Heart right ventricle (tissue), 16 donors: ENCODE measurements around the gene LHX6. TPM values are rescaled to one million over a fixed set of nuclear protein-coding genes. Genes with fewer than 3 reads are reported as not detected.
A peak's percentile ranks its signal among the peaks of the same experiment; 100 is the strongest.

ENCODE experiments used
- ATAC-seq, 8 donors: fragments of 200-7000 bp; cut with Tn5 transposase; one replicate each; pipeline ENCODE4 v1.9.1; 2020; ENCODE audit warnings: mild to moderate bottlenecking in 8 of 8, moderate library complexity in 8 of 8, moderate number of reproducible peaks in 1 of 8
- DNase-seq, 2 donors: peaks; one replicate each; pipeline ENCODE4 v3.0.0-alpha.2; 2020
- H3K27ac ChIP-seq, 10 donors: fragments of 200-600 bp; sonication (generic) in 2 of 10; one replicate each; pipeline versions ENCODE4 v1.5.0 to v1.8.0; 2020 to 2022; ENCODE audit warnings: mild to moderate bottlenecking in 3 of 10
- H3K27me3 ChIP-seq, 7 donors: fragments of 200-600 bp; one replicate each; pipeline ENCODE4 v1.8.0; 2021 to 2022; ENCODE audit warnings: mild to moderate bottlenecking in 2 of 7
- H3K36me3 ChIP-seq, 9 donors: fragments of 200-600 bp; sonication (generic) in 1 of 9; one replicate each; pipeline versions ENCODE4 v1.5.0 to v1.8.0; 2020 to 2022; ENCODE audit warnings: mild to moderate bottlenecking in 2 of 9
- H3K4me1 ChIP-seq, 9 donors: fragments of 200-600 bp; sonication (generic) in 1 of 9; one replicate each; pipeline versions ENCODE4 v1.5.0 to v1.8.0; 2020 to 2022; ENCODE audit warnings: mild to moderate bottlenecking in 4 of 9
- H3K4me3 ChIP-seq, 10 donors: fragments of 200-600 bp; sonication (generic) in 2 of 10; one replicate each; pipeline versions ENCODE4 v1.5.0 to v1.8.0; 2020 to 2022; ENCODE audit warnings: mild to moderate bottlenecking in 7 of 10, moderate library complexity in 2 of 10
- H3K9me3 ChIP-seq, 11 donors: fragments of 200-600 bp in 10 of 11; sonication (generic) in 2 of 11; one replicate each; pipeline versions ENCODE4 v1.5.0 to v1.8.0; 2013 to 2022; ENCODE audit warnings: mild to moderate bottlenecking in 2 of 11, control low read depth in 1 of 11, moderate library complexity in 1 of 11
- WGBS, 2 donors: extraction: QIAGEN DNeasy Blood & Tissue Kit; methylation state at CpG; one replicate each; pipeline ENCODE4 v1.1.7; 2013; ENCODE audit warnings: inconsistent platforms in 1 of 2; 5-methylcytosine and 5-hydroxymethylcytosine counted together
- intact Hi-C, 10 donors: fragments of 100-400 bp; cut with DNase I; formaldehyde crosslinking; loops; one replicate each; pipeline versions ENCODE4 v1.11.1 to v1.14.2; 2022
- polyA plus RNA-seq, 2 donors: library from polyadenylated mRNA; stranded (reverse); fragments of 200-250 nt; gene quantifications; one replicate each; pipeline ENCODE4 v1.2.3, GENCODE V29; 2013
- total RNA-seq, 10 donors: library from RNA; stranded (reverse); fragmentation: NEBNext Ultra II Directional in 3 of 10; extraction: Animal tissue kit (Norgen Biotek cat#: 25700) in 3 of 10; gene quantifications; one replicate each; pipeline versions ENCODE4 v1.2.1 to v1.2.4, GENCODE V29; 2021 to 2023
- TF ChIP-seq, protein P1 (sequence below), 9 donors: fragments of 200-600 bp; sonication (generic) in 2 of 9; IDR thresholded peaks; one replicate each; pipeline versions ENCODE4 v1.5.0 to v1.8.0; 2021 to 2022; ENCODE audit warnings: antibody characterized with exemption in 9 of 9, mild to moderate bottlenecking in 5 of 9, moderate library complexity in 1 of 9
- donor health status: Arrhythmogenic right ventricular cardiomyopathy.
- donor health status: ischemic (EF 13 %, LVEDD 7.1; RV severe dilation, severe dysfunction).
- donor health status: healthy with polysubstance abuse.
- donor health status: DM: no; HTN: yes; CAD: no.
- donor health status: DM: no; HTN: no; CAD: no.
- donor health status: ischemic (EF 25% LVEDD 6.9; RV normal size, moderate dysfunction).
- donor health status: ischemic (EF 25% LVEDD 5.7; RV mildly dilated, moderate dysfunction).
- donor health status: healthy.
- donor health status: DM: yes; HTN: yes; CAD: no.
- donor health status: Ischemic cardiomyopathy.
- donor health status: ischemic (EF 35%, LVEDD 5.7; RV mildly dilated, moderate dysfunction).
- donor health status: nonischemic (EF 11% LVEDD 7.7; RV severe dilation, severe dysfunction).
- donor health status: DM: yes; HTN: yes; CAD: no.
- donor health status: PGD.
- donor health status: ischemic (EF 29% LVEDD 5.4; RV normal size, mild dysfunction).
- donor health status: nonischemic (EF 23%, LVEDD 6.1; RV moderate dilation, normal function).

LHX6 gene
- total and polyA plus RNA-seq, 12 donors: 1.9 to 9.4 (median 5.9) TPM

DNA sequence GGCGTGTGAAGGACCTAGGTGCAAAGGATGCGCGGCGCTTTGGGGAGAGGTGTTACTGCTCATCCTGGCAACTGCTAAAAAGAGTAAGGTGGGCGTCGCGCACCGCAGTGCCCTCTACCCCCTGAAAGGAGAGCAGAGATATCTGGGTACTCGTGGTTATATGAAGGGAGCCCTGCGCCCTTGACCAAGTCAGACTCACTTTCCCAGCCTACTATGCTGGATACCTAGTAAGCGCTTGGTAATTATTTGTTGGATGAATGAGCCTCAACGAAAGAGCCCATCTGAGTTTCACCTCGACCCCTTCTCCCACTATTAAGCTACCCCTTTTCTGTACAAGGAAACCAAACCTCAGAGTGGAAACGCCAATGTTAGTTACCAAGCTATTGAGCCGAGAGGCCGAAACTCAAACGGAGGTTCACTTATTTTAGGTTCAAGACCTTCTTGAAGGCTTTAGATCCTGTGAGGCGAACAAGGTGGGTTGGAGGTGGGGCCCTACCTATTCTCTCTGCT, 8.0 kb downstream of the LHX6 start:
- TF ChIP-seq, protein P1, sequence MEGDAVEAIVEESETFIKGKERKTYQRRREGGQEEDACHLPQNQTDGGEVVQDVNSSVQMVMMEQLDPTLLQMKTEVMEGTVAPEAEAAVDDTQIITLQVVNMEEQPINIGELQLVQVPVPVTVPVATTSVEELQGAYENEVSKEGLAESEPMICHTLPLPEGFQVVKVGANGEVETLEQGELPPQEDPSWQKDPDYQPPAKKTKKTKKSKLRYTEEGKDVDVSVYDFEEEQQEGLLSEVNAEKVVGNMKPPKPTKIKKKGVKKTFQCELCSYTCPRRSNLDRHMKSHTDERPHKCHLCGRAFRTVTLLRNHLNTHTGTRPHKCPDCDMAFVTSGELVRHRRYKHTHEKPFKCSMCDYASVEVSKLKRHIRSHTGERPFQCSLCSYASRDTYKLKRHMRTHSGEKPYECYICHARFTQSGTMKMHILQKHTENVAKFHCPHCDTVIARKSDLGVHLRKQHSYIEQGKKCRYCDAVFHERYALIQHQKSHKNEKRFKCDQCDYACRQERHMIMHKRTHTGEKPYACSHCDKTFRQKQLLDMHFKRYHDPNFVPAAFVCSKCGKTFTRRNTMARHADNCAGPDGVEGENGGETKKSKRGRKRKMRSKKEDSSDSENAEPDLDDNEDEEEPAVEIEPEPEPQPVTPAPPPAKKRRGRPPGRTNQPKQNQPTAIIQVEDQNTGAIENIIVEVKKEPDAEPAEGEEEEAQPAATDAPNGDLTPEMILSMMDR (IDR thresholded peaks at IDR 0.05): no peak
- H3K4me3 ChIP-seq: peak overlapping the region in 1 of 10 donors; percentile 16
- DNase-seq: no peak
- no peak for ATAC-seq
- no peaks in the 10 kb centered on the region for H3K36me3 ChIP-seq
- no peaks in the 10 kb centered on the region for H3K9me3 ChIP-seq
- no peak overlapping the region for H3K27ac ChIP-seq
- H3K4me1 ChIP-seq: peaks cover 10 to 60% (median 31%) of the 10 kb centered on the region in 9 donors
- 32 to 42% methylated on average over 18 of the region's 18 CpGs for WGBS, 2 donors
- H3K27me3 ChIP-seq: peaks cover 16 to 100% (median 99%) of the 10 kb centered on the region in 7 donors
- intact Hi-C loops: loop anchor here in 1 of 10 donors (10.0 kb wide), 1 partner anchor 124 kb away; no protein-coding TSS in a partner anchor

DNA sequence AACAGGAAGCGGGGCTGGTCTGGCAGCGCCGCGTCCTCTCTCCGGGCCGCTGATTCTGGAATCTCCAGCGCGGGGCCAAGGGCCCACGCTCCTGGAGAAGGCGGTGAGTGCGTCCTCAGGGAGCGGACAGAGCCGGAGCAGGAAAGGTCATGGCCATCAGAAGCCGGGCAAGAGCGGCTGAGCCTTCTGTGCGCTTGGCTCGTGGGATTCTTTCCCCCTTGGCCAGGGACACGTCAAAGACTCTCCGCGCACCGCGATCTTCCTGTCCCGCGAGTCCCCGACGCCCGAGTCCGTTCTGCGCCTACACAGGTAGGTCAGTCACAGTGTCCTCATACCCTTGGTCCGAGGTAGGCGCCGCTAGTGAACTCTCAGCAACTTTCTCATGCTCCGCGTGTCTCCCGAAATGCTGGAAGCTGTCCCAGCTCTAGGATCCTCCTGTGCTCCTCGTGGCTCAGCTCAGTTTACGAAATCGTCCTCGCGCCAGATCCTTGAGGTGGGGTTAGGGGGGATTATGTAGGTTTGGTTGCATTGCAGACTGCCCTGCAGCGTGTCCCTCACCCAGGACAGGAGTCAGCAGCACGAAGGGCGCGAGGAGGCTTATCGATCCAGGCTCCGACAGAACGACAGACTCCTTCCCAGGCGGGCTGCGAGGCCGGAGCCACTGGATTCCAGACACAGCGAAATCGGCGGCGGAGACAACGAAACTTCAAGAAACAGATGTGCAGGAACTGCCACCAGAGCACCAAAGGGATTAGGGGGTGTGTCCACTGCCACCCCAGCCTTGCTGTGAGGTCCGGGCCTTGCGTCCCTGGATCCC, 8.7 kb downstream of the LHX6 start:
- peak overlapping the region; percentile 8 to 43 (median 28) for H3K4me3 ChIP-seq
- WGBS, 2 donors: 13 to 20% methylated on average over 57 of the region's 57 CpGs
- TF ChIP-seq, protein P1 (IDR thresholded peaks at IDR 0.05): no peak
- peaks cover 10 to 55% (median 31%) of the 10 kb centered on the region in 9 donors for H3K4me1 ChIP-seq
- H3K9me3 ChIP-seq: no peaks in the 10 kb centered on the region
- peaks cover 16 to 100% (median 98%) of the 10 kb centered on the region in 7 donors for H3K27me3 ChIP-seq
- H3K27ac ChIP-seq: no peak overlapping the region
- intact Hi-C loops: loop anchor here in 1 of 10 donors (10.0 kb wide), 1 partner anchor 125 kb away; no protein-coding TSS in a partner anchor
- no peaks in the 10 kb centered on the region for H3K36me3 ChIP-seq
- ATAC-seq (peak in 7 of 8 donors; percentile 10 to 41 (median 22)), DNase-seq (no peak)

DNA sequence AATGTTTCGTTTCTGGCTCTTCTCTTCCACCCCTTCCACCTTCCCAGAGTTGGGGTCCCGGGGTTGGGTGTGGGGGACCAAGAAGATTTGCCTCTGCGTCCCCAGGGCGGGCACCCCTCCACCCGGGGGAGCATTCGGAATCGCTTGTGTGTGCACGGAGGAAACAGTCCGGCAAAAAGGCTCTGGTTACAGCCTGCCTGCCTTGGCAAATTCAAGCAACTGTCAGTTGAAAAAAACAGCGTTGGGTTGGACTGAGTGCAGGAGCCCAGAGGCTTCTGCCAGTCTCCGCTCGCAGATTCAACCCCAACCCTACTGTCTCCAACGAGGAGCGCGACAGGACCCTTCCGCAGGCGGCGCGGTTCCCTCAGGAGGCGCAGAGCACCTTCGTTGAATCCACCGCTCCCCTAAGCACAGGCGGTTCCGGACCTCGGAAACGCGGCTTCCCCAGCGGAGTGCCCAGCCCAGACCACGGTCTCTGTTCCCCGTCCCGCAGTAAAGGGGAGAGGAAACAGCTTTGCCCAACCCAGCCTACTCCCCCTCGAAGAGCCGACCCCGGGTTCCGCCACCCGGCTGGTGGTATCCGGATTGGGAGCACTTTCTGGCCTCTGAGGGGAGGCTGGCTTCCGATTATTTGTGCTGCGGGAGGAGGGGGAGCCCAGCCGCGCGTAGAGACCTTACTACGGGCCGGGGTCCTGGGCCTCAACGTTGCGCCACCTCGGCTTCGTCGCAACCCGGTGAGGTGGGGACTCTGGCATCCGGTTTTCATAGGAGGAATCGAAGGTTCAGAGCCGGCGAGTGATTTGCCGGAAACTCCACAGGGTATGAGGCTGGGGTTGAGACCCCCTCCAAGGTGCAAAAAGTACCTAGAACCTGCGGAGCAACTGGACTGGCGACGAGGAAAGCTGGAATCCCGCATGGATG, 9.6 kb downstream of the LHX6 start:
- intact Hi-C loops: no loop called here
- DNase-seq (no peak), ATAC-seq (peak; percentile 4 to 37 (median 30))
- Histone ChIP-seq H3K27me3 (peaks cover 17 to 100% (median 95%) of the 10 kb centered on the region in 7 donors), H3K4me3 (peak overlapping the region; percentile 8 to 43 (median 28)), H3K36me3 (no peaks in the 10 kb centered on the region), H3K9me3 (no peaks in the 10 kb centered on the region), H3K27ac (no peak overlapping the region), H3K4me1 (peaks cover 10 to 59% (median 31%) of the 10 kb centered on the region in 9 donors)
- WGBS, 2 donors: 6 to 10% methylated on average over 59 of the region's 59 CpGs
- TF ChIP-seq, protein P1 (IDR thresholded peaks at IDR 0.05): no peak
